Gastrocnemius medialis (tissue), 4 donors: ENCODE measurements around the gene SPACA4. TPM values are rescaled to one million over a fixed set of nuclear protein-coding genes. Genes with fewer than 3 reads are reported as not detected.
A peak's percentile ranks its signal among the peaks of the same experiment; 100 is the strongest.

Source experiments
- ATAC-seq, 2 donors: fragments of 150-250 bp; one replicate each; pipeline ENCODE4 v1.9.1; 2016
- DNase-seq, 2 donors: peaks; one replicate each; pipeline ENCODE4 v3.0.0-alpha.2; 2019
- H3K27ac ChIP-seq, 4 donors: fragments of 200-600 bp; sonication (generic); 1 replicate in 1 of 4; 2 replicates in 3 of 4; pipeline ENCODE4 v1.5.1; 2016 to 2018; ENCODE audit warnings: mild to moderate bottlenecking in 2 of 4, moderate library complexity in 1 of 4
- H3K27me3 ChIP-seq, 3 donors: fragments of 200-600 bp; sonication (generic) in 2 of 3; 1 replicate in 1 of 3; 2 replicates in 2 of 3; pipeline versions ENCODE4 v1.5.1 to v1.6.0; 2016 to 2019; ENCODE audit warnings: mild to moderate bottlenecking in 1 of 3, moderate library complexity in 1 of 3
- H3K36me3 ChIP-seq, 2 donors: fragments of 200-600 bp; sonication (generic) in 1 of 2; one replicate each; pipeline ENCODE4 v1.5.1; 2017 to 2018
- H3K4me1 ChIP-seq, 2 donors: fragments of 200-600 bp; sonication (generic) in 1 of 2; one replicate each; pipeline ENCODE4 v1.5.1; 2016 to 2017; ENCODE audit warnings: mild to moderate bottlenecking in 2 of 2
- H3K4me3 ChIP-seq, 4 donors: fragments of 200-600 bp; sonication (generic) in 3 of 4; 1 replicate in 1 of 4; 2 replicates in 3 of 4; pipeline ENCODE4 v1.5.1; 2016 to 2019; ENCODE audit warnings: mild to moderate bottlenecking in 2 of 4
- H3K9me3 ChIP-seq, 3 donors: fragments of 200-600 bp; sonication (generic) in 2 of 3; 1 replicate in 1 of 3; 2 replicates in 2 of 3; pipeline ENCODE4 v1.5.1; 2016 to 2019
- POLR2A ChIP-seq, 2 donors: fragments of 450-650 bp; IDR thresholded peaks; one replicate each; pipeline ENCODE4 v1.6.1; 2017; ENCODE audit warnings: antibody characterized with exemption in 2 of 2, mild to moderate bottlenecking in 2 of 2, moderate library complexity in 2 of 2
- in situ Hi-C, 4 donors: fragments of 200-750 bp; cut with MboI; loops; one replicate each; pipeline versions ENCODE4 v1.15.0 to v1.8.0; 2017; ENCODE audit warnings: low sequenced_read_pairs in 4 of 4
- intact Hi-C: fragments of 100-400 bp; cut with DNase I; formaldehyde crosslinking; loops from one replicate; pipeline ENCODE4 v1.15.1; 2023; ENCODE audit warnings: low total_unique reads
- total RNA-seq, 4 donors: library from RNA; depleted of rRNA; stranded (reverse); fragments of >200 nt; gene quantifications; one replicate each; pipeline versions ENCODE4 v1.1.0 to v1.2.3, GENCODE V29; 2016
- TF ChIP-seq, protein P1 (sequence below), 5 experiments: fragments of 450-650 bp in 3 of 5; fragments of 200-600 bp in 2 of 5; sonication (generic) in 2 of 5; IDR thresholded peaks in 4 of 5; conservative IDR thresholded peaks in 1 of 5; 1 replicate in 4 of 5; 2 replicates in 1 of 5; pipeline ENCODE4 v1.5.1; 2016 to 2019; ENCODE audit warnings: antibody characterized with exemption in 5 of 5, mild to moderate bottlenecking in 3 of 5, moderate library complexity in 3 of 5

Gene SPACA4
- total RNA-seq, 4 donors from 2014 or later = not detected

DNA sequence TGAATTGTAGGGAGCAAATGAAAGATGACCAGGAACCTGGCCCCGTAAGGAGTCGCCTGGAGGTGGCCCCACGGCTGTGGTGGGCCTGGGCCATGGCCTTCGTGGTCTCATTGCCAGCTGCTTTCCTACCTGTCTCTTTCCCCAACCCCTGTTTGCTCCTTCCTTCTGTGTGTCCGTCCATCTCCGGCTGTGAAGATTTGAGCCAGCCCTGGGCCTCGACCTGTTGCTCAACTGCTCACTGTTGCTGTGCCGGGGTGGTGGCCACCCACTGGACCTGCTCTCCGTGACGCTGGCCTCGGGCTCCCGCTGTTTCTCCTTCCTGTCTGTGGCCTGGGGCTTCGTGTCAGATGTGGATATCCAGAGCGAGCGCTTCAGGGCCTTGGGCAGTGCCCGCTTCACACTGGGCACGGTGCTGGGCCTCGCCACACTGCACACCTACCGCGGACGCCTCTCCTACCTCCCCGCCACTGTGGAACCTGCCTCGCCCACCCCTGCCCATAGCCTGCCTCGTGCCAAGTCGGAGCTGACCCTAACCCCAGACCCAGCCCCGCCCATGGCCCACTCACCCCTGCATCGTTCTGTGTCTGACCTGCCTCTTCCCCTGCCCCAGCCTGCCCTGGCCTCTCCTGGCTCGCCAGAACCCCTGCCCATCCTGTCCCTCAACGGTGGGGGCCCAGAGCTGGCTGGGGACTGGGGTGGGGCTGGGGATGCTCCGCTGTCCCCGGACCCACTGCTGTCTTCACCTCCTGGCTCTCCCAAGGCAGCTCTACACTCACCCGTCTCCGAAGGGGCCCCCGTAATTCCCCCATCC, 22.1 kb downstream of the SPACA4 start:
- TF ChIP-seq, protein P1, sequence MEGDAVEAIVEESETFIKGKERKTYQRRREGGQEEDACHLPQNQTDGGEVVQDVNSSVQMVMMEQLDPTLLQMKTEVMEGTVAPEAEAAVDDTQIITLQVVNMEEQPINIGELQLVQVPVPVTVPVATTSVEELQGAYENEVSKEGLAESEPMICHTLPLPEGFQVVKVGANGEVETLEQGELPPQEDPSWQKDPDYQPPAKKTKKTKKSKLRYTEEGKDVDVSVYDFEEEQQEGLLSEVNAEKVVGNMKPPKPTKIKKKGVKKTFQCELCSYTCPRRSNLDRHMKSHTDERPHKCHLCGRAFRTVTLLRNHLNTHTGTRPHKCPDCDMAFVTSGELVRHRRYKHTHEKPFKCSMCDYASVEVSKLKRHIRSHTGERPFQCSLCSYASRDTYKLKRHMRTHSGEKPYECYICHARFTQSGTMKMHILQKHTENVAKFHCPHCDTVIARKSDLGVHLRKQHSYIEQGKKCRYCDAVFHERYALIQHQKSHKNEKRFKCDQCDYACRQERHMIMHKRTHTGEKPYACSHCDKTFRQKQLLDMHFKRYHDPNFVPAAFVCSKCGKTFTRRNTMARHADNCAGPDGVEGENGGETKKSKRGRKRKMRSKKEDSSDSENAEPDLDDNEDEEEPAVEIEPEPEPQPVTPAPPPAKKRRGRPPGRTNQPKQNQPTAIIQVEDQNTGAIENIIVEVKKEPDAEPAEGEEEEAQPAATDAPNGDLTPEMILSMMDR (IDR thresholded peaks at IDR 0.05 in 4 of 5, conservative IDR thresholded peaks at IDR 0.05 in 1 of 5) = no peak
- peaks cover 50 to 56% of the 10 kb centered on the region in 2 donors for H3K4me1 ChIP-seq
- ATAC-seq = no peak
- no peaks in the 10 kb centered on the region for H3K27me3 ChIP-seq
- in situ Hi-C loops = loop anchor here in 1 of 4 donors (25.0 kb wide), 1 partner anchor 109 kb away; the partner anchor contains the start of genes IZUMO1 and RASIP1
- peak overlapping the region in 2 of 4 donors; percentile 99 to 100 for H3K27ac ChIP-seq
- H3K36me3 ChIP-seq = peaks cover 0 to 4% of the 10 kb centered on the region in 2 donors
- no peaks in the 10 kb centered on the region for H3K9me3 ChIP-seq
- intact Hi-C loops = no loop called here
- no peak for DNase-seq
- no peak overlapping the region for H3K4me3 ChIP-seq

DNA sequence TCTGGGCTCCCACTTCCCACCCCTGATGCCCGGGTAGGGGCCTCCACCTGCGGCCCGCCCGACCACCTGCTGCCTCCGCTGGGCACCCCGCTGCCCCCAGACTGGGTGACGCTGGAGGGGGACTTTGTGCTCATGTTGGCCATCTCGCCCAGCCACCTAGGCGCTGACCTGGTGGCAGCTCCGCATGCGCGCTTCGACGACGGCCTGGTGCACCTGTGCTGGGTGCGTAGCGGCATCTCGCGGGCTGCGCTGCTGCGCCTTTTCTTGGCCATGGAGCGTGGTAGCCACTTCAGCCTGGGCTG, 22.7 kb downstream of the SPACA4 start:
- Histone ChIP-seq H3K4me3 (no peak overlapping the region), H3K36me3 (peaks cover 0 to 4% of the 10 kb centered on the region in 2 donors), H3K9me3 (no peaks in the 10 kb centered on the region), H3K27me3 (no peaks in the 10 kb centered on the region), H3K4me1 (peaks cover 53 to 59% of the 10 kb centered on the region in 2 donors), H3K27ac (peak overlapping the region; percentile 97 to 100 (median 100))
- in situ Hi-C loops = loop anchor here in 1 of 4 donors (25.0 kb wide), 1 partner anchor 108 kb away; the partner anchor contains the start of genes IZUMO1 and RASIP1
- intact Hi-C loops = no loop called here
- no peak for DNase-seq
- no peak for ATAC-seq
- TF ChIP-seq, protein P1 (IDR thresholded peaks at IDR 0.05 in 4 of 5, conservative IDR thresholded peaks at IDR 0.05 in 1 of 5) = no peak
- no peak for TF ChIP-seq POLR2A (IDR thresholded peaks at IDR 0.05)

DNA sequence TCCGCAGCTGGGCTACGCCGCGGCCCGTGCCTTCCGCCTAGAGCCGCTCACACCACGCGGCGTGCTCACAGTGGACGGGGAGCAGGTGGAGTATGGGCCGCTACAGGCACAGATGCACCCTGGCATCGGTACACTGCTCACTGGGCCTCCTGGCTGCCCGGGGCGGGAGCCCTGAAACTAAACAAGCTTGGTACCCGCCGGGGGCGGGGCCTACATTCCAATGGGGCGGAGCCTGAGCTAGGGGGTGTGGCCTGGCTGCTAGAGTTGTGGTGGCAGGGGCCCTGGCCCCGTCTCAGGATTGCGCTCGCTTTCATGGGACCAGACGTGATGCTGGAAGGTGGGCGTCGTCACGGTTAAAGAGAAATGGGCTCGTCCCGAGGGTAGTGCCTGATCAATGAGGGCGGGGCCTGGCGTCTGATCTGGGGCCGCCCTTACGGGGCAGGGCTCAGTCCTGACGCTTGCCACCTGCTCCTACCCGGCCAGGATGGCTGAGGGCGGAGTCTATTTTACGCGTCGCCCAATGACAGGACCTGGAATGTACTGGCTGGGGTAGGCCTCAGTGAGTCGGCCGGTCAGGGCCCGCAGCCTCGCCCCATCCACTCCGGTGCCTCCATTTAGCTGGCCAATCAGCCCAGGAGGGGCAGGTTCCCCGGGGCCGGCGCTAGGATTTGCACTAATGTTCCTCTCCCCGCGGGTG, 23.2 kb downstream of the SPACA4 start:
- peak in 1 of 2 donors; percentile 81 for DNase-seq
- peak overlapping the region; percentile 97 to 100 (median 100) for H3K27ac ChIP-seq
- in situ Hi-C loops (loop anchor here in 1 of 4 donors (25.0 kb wide), 1 partner anchor 108 kb away; the partner anchor contains the start of genes IZUMO1 and RASIP1), intact Hi-C loops (loop anchor here (10.0 kb wide), 1 partner anchor 1245 kb away; the partner anchor contains the start of genes AKT1S1 and TBC1D17)
- peak overlapping the region in 1 of 4 donors; percentile 40 for H3K4me3 ChIP-seq
- ATAC-seq = peak in 1 of 2 donors; percentile 9
- H3K9me3 ChIP-seq = no peaks in the 10 kb centered on the region
- no peak for TF ChIP-seq POLR2A (IDR thresholded peaks at IDR 0.05)
- TF ChIP-seq, protein P1 (IDR thresholded peaks at IDR 0.05 in 4 of 5, conservative IDR thresholded peaks at IDR 0.05 in 1 of 5) = no peak
- no peaks in the 10 kb centered on the region for H3K27me3 ChIP-seq
- peaks cover 0 to 4% of the 10 kb centered on the region in 2 donors for H3K36me3 ChIP-seq
- H3K4me1 ChIP-seq = peaks cover 54 to 59% of the 10 kb centered on the region in 2 donors

DNA sequence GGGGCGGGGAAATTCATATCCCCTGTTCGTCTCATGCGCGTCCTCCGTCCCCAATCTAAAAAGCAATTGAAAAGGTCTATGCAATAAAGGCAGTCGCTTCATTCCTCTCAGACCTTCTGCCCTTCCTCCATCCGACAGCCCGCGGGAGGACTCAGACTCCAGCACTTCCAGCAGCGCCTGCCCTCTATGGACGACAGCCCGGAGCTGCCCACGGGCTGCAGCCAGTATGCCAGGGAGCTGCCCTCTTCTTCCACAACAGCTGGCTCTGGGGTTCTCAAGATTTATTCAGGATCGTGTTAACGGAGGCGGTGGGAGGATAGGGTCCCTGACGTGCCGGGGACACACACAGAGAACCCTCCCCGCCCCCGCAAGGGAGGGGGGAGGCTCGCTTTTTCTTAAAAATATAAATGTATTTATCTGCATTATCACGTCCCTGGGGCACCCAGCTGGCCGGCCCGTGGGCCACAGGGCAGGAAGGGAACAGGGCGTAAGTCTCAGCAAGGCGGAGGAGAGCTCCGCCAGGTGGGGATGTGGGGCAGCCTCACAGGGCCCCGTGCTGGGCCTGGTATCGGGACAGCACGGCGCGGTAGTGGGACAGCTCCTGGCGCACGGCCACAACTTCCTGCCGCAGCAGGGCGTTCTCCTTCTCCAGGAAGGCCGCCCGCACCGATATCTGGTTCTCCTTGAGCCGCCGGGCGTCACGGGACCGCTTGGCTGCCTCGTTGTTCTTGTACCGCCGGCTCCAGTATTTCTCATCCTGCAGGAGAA, 23.9 kb downstream of the SPACA4 start:
- intact Hi-C loops = loop anchor here (10.0 kb wide), 1 partner anchor 1244 kb away; the partner anchor contains the start of genes AKT1S1 and TBC1D17
- DNase-seq = peak; percentile 64 to 75
- ATAC-seq = no peak
- H3K4me1 ChIP-seq = peaks cover 51 to 55% of the 10 kb centered on the region in 2 donors
- peak overlapping the region; percentile 97 to 100 (median 100) for H3K27ac ChIP-seq
- H3K27me3 ChIP-seq = no peaks in the 10 kb centered on the region
- peaks cover 0 to 4% of the 10 kb centered on the region in 2 donors for H3K36me3 ChIP-seq
- TF ChIP-seq, protein P1 (IDR thresholded peaks at IDR 0.05 in 4 of 5, conservative IDR thresholded peaks at IDR 0.05 in 1 of 5) = peak in 3 of 5 experiments; percentile 13 to 37 (median 15)
- no peak for TF ChIP-seq POLR2A (IDR thresholded peaks at IDR 0.05)
- in situ Hi-C loops = loop anchor here in 1 of 4 donors (25.0 kb wide), 1 partner anchor 107 kb away; the partner anchor contains the start of genes IZUMO1 and RASIP1
- H3K9me3 ChIP-seq = no peaks in the 10 kb centered on the region
- H3K4me3 ChIP-seq = peak overlapping the region in 2 of 4 donors; percentile 9 to 40
